HG03558 (cell line): ENCODE measurements around the gene SPANXN2.
"Not testable (repeated sequence)": the region's sequence is repeated elsewhere in the genome, so short reads cannot be mapped to it uniquely, and the experiment has no call there.

Source experiments
- ATAC-seq: cut with Tn5 transposase; IDR thresholded peaks from one replicate; pipeline ENCODE4 v1.9.1; 2021; ENCODE audit warnings: moderate number of reproducible peaks; ENCODE audit not compliant: unreplicated experiment; ENCODE audit errors: extremely low read depth

SPANXN2 gene

GRCh38 chrX:143720652-143721051 is at the start of gene SPANXN2:
Gene SPANXN2, minus strand, starts transcription at chrX:143720752. Its CDS starts 84 bp downstream, at chrX:143720668.
- ATAC-seq, result not testable (repeated sequence)

GRCh38 chrX:143768976-143769375 is 48.4 kb upstream of the SPANXN2 start:
- ATAC-seq, result no peak

GRCh38 chrX:143767789-143768188 is 47.2 kb upstream of the SPANXN2 start:
- ATAC-seq, result not testable (repeated sequence)

- ATAC-seq, result no peak
These were observed 37.3 kb upstream of the SPANXN2 start for GRCh38 chrX:143757887-143758286.

- no peak for ATAC-seq
These were observed 36.8 kb upstream of the SPANXN2 start for GRCh38 chrX:143757375-143757774.

GRCh38 chrX:143754183-143754582 is 33.6 kb upstream of the SPANXN2 start:
- no peak for ATAC-seq

- ATAC-seq, result no peak
These were observed 13.3 kb upstream of the SPANXN2 start for GRCh38 chrX:143733866-143734265.

GRCh38 chrX:143726296-143726695 is 5.7 kb upstream of the SPANXN2 start:
- no peak for ATAC-seq

GRCh38 chrX:143701460-143701859 is 19.1 kb downstream of the SPANXN2 start:
- no peak for ATAC-seq

GRCh38 chrX:143694885-143695284 is 25.7 kb downstream of the SPANXN2 start:
- ATAC-seq, result no peak

GRCh38 chrX:143683486-143683885 is 37.1 kb downstream of the SPANXN2 start:
- ATAC-seq, result no peak

- ATAC-seq, result no peak
These were observed 45.6 kb downstream of the SPANXN2 start for GRCh38 chrX:143674926-143675325.

GRCh38 chrX:143669395-143669794 is 51.2 kb downstream of the SPANXN2 start:
- ATAC-seq, result no peak

- ATAC-seq, result no peak
These were observed 56.2 kb downstream of the SPANXN2 start for GRCh38 chrX:143664302-143664701.

- no peak for ATAC-seq
These were observed 56.8 kb downstream of the SPANXN2 start for GRCh38 chrX:143663755-143664154.
